Activated CD4-positive, alpha-beta T cell treated with anti-CD3 and anti-CD28 coated beads for 36 hours (primary cell): Measurements from ENCODE around the gene NAA15. TPM values are rescaled to one million over a fixed set of nuclear protein-coding genes. Genes with fewer than 3 reads are reported as not detected.
A peak's percentile ranks its signal among the peaks of the same experiment; 100 is the strongest.
"Not testable (repeated sequence)": the region's sequence is repeated elsewhere in the genome, so short reads cannot be mapped to it uniquely, and the experiment has no call there.

Source experiments
- ATAC-seq: fragments of 200-7000 bp; cut with Tn5 transposase; one replicate; pipeline ENCODE4 v1.10.0; 2021; ENCODE audit warnings: mild to moderate bottlenecking, moderate library complexity
- CTCF ChIA-PET: fragments of 350-600 bp; sonication (Branson Sonifier 250); formaldehyde crosslinking; loops from one replicate; lab custom pipeline; 2021; ENCODE audit warnings: antibody characterized with exemption; lab: Charles Lee
- POLR2A ChIA-PET: fragments of 350-600 bp; sonication (Branson Sonifier 250); formaldehyde crosslinking; loops from one replicate; lab custom pipeline; 2021; ENCODE audit warnings: antibody characterized with exemption, inconsistent platforms; lab: Charles Lee
- DNase-seq: peaks from one replicate; pipeline ENCODE4 v3.0.0-alpha.2; 2020
- H3K27ac Mint-ChIP-seq: one replicate; pipeline ENCODE4 v1.8.0; 2021; ENCODE audit warnings: mixed read lengths
- H3K27me3 Mint-ChIP-seq: one replicate; pipeline ENCODE4 v1.8.0; 2021; ENCODE audit warnings: mixed read lengths
- H3K36me3 Mint-ChIP-seq: one replicate; pipeline ENCODE4 v1.8.0; 2021; ENCODE audit warnings: low read depth, mixed read lengths
- H3K4me1 Mint-ChIP-seq: one replicate; pipeline ENCODE4 v1.8.0; 2021; ENCODE audit warnings: mixed read lengths
- H3K4me3 Mint-ChIP-seq: one replicate; pipeline ENCODE4 v1.8.0; 2021; ENCODE audit warnings: mild to moderate bottlenecking, moderate library complexity, mixed read lengths
- H3K9me3 Mint-ChIP-seq: one replicate; pipeline ENCODE4 v1.8.0; 2021; ENCODE audit warnings: low read depth, mixed read lengths
- intact Hi-C, 2 experiments: fragments of 100-400 bp; cut with DNase I in 1 of 2; cut with micrococcal nuclease in 1 of 2; formaldehyde crosslinking; loops; one replicate each; pipeline versions ENCODE4 v1.14.2 to v1.15.1; 2022 to 2024; cut with DNase I, micrococcal nuclease
- total RNA-seq, 2 experiments: library from RNA; stranded (reverse); gene quantifications; one replicate each; pipeline ENCODE4 v1.2.3, GENCODE V29; 2021

NAA15 gene
- total RNA-seq, 2 experiments from 2014 or later: 64.3 to 113 TPM

DNA sequence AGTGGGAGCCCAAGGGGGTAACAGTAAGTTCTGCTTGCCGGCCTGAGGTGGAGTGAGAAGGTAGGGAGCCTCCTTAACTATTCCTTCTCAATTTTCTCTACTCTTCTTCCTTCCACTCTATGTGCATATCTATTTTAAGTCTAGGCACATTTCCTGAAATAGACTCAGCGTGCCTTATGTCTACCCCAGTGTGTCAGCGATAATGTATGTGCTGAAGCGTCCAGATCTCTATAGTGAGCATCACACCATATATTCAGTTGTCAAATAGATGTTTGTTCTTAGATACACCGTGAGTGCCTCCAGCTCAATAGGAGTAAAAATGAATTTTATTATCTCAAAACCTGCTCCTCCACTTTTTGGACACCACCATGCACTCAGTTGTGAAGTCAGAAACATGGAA is 101.1 kb downstream of the NAA15 start:
- ChIA-PET CTCF (interaction anchor here (0.8 to 0.9 kb wide), 3 partner anchors 14 to 291 kb away, joined by 3 to 4 read pairs (median 3); no protein-coding TSS in a partner anchor), POLR2A (no interaction called here)
- DNase-seq: no peak
- intact Hi-C loops: no loop called here
- no peaks in the 10 kb centered on the region for H3K4me1 Mint-ChIP-seq
- no peak overlapping the region for H3K27ac Mint-ChIP-seq
- H3K27me3 Mint-ChIP-seq: no peaks in the 10 kb centered on the region
- ATAC-seq: no peak
- no peak overlapping the region for H3K4me3 Mint-ChIP-seq
- peaks cover 15% of the 10 kb centered on the region for H3K36me3 Mint-ChIP-seq
- no peaks in the 10 kb centered on the region for H3K9me3 Mint-ChIP-seq

DNA sequence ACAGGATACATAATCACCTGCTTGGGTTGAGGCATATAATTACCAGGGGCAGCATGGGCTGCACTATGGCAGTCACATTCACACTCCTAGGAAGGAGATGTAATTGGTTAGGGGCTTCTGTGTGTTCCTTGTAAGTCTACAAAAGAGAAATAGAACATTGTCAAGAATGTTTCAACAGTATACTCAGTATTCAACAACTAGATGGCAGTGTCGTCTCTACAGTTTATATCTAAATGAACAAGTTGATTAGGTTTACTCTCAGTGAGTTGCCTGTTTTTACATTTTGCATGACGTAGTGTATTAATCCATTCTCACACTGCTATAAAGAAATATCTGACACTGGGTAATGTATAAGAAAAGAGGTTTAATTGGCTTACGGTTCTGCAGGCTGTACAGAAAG is 102.2 kb downstream of the NAA15 start:
- Mint-ChIP-seq H3K9me3 (no peaks in the 10 kb centered on the region), H3K4me3 (no peak overlapping the region), H3K27ac (no peak overlapping the region), H3K36me3 (peaks cover 19% of the 10 kb centered on the region), H3K27me3 (no peaks in the 10 kb centered on the region), H3K4me1 (no peaks in the 10 kb centered on the region)
- CTCF ChIA-PET: interaction anchor here (0.9 to 2.0 kb wide), 3 partner anchors 13 to 292 kb away, joined by 3 to 6 read pairs (median 4); no protein-coding TSS in a partner anchor
- POLR2A ChIA-PET: no interaction called here
- DNase-seq (no peak), ATAC-seq (no peak)
- intact Hi-C loops: no loop called here

DNA sequence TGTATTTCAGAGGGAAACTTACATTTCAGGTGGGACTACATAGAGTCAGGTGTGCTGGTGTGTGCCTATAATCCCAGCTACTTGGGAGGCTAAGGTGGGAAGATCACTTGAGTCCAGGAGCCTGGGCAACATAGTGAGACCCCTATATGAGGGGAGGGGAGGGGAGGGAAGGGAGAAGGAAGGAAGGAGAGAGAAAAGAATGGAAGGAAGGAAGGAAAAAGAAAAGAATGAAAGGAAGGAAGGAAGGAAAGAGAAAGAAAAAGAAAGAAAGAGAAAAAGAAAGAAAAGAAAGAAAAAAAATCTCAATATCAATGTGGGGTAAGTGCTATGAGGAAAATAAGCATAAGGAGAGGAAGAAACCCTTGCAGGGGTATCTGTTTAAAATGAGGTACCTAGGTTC is 109.0 kb downstream of the NAA15 start:
- Mint-ChIP-seq H3K27ac (no peak overlapping the region), H3K27me3 (no peaks in the 10 kb centered on the region), H3K9me3 (peaks cover 9% of the 10 kb centered on the region), H3K4me1 (no peaks in the 10 kb centered on the region), H3K4me3 (no peak overlapping the region), H3K36me3 (peaks cover 33% of the 10 kb centered on the region)
- ATAC-seq (no peak), DNase-seq (no peak)
- ChIA-PET CTCF (interaction anchor here (1.9 kb wide), 1 partner anchor 12 kb away, joined by 6 read pairs; no protein-coding TSS in a partner anchor), POLR2A (no interaction called here)
- intact Hi-C loops: no loop called here

DNA sequence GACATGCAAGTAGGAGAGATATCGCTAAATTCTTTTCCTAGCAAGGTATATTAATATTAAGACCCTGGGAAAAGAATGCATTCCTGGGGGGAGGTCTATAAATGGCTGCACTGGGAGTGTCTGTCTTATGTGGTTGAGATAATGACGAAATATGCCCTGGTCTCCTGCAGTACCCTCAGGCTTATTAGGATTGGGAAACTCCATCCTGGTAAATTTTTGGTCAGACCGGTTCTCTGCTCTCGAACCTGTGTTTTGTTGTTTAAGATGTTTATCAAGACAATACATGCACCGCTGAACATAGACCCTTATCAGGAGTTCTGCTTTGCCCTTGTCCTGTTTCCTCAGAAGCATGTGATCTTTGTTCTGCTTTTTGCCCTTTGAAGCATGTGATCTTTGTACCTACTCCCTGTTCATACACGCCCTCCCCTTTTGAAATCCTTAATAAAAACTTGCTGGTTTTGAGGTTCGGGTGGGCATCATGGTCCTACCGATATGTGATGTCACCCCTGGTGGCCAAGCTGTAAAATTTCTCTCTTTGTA is 113.4 kb downstream of the NAA15 start:
- H3K27ac Mint-ChIP-seq, intact Hi-C loops, ATAC-seq, H3K9me3 Mint-ChIP-seq, H3K4me3 Mint-ChIP-seq, DNase-seq, POLR2A ChIA-PET, H3K27me3 Mint-ChIP-seq: not testable (repeated sequence)
- CTCF ChIA-PET: interaction anchor here (1.6 to 1.7 kb wide), 2 partner anchors 11 to 316 kb away, joined by 4 read pairs; no protein-coding TSS in a partner anchor
- Mint-ChIP-seq H3K4me1 (peaks cover 12% of the 10 kb centered on the region), H3K36me3 (peaks cover 37% of the 10 kb centered on the region)

DNA sequence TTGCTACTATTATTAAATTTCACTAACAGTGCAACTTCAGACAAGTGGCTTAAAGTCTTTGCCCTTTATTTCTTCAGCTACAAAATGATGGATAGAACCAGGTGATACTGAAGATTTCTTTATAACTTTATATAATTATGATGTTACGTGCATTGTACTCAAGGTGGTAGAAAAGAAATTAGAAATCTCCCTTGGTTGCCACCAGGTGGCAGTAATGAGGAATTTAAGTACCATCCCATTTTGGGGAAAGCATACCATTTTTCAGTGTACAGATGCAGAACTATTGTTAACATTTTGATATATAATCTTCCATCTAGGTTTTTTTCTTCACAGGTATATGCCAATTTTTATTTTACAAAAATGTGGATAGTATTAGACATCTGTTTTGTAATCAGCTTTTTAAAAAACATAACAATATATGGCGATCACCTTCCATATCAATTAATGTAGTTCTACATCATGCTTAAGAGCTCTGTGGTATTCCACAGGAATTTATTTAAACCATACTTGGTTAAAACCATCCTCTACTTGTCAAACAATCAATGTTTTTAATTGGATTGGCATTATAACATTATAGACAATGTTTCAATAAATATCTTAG is 114.9 kb downstream of the NAA15 start:
- no peaks in the 10 kb centered on the region for H3K27me3 Mint-ChIP-seq
- peak; percentile 18 for DNase-seq
- peaks cover 43% of the 10 kb centered on the region for H3K36me3 Mint-ChIP-seq
- peaks cover 9% of the 10 kb centered on the region for H3K9me3 Mint-ChIP-seq
- CTCF ChIA-PET: interaction anchor here (0.6 to 1.4 kb wide), 13 partner anchors 12 to 229 kb away, joined by 3 to 6 read pairs (median 3); no protein-coding TSS in a partner anchor
- ATAC-seq: no peak
- H3K4me1 Mint-ChIP-seq: peaks cover 12% of the 10 kb centered on the region
- H3K27ac Mint-ChIP-seq: no peak overlapping the region
- intact Hi-C loops: loop anchor here (1.0 to 2.0 kb wide), 3 partner anchors 37 to 115 kb away; no protein-coding TSS in a partner anchor
- no peak overlapping the region for H3K4me3 Mint-ChIP-seq
- POLR2A ChIA-PET: no interaction called here

DNA sequence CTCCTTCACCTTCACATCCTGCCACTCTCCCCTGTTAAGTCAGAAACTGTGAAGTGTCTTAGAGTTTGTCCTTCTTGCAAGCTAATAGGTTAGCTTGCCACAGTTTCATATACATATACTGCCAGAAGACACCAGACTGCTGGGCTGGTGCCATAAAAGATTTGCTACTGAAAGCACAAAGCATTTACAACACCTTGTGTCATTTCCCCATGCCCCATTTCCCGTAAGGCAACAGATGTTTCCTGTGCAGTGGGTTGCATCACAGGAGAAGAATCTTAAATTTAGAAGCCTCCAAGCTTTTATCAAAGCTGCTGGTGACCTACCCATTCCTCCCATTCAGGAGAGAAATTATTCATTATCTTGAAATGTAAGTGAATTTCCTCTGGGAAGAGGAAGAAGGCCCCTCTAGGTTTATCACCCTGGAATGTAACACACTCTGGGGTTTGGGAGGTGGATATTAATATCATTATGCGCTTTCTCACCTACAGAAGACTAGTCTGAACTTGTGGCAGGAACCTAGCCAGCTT is 118.1 kb downstream of the NAA15 start:
- intact Hi-C loops: no loop called here
- peak; percentile 86 for ATAC-seq
- POLR2A ChIA-PET: no interaction called here

DNA sequence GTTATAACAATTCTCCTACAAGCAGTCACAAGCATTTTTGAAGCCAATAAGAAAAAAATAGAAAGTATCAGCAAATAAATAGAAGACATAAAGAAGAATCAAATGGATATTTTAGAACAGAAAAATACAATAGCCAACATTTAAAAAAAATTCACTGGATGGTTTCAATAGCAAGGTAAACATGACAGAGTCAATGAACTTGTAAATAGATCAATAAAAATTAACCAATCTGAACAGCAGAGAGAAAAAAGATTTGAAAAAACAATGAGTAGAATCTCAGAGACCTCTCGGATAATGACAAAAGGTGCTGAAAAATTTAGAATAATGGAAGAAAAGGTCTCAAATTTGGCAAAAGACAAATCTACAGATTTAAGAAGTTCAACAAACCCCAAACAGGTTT is 119.3 kb downstream of the NAA15 start:
- ChIA-PET POLR2A (no interaction called here), CTCF (interaction anchor here (0.6 to 1.0 kb wide), 2 partner anchors 229 to 231 kb away, joined by 3 read pairs; no protein-coding TSS in a partner anchor)
- H3K36me3 Mint-ChIP-seq: peaks cover 32% of the 10 kb centered on the region
- no peak for ATAC-seq
- intact Hi-C loops: no loop called here
- DNase-seq: no peak
- H3K27ac Mint-ChIP-seq: no peak overlapping the region
- no peaks in the 10 kb centered on the region for H3K27me3 Mint-ChIP-seq
- H3K4me1 Mint-ChIP-seq: peaks cover 12% of the 10 kb centered on the region
- H3K9me3 Mint-ChIP-seq: peaks cover 2% of the 10 kb centered on the region
- H3K4me3 Mint-ChIP-seq: no peak overlapping the region

More for the DNA sequence above, 118.1 kb downstream of the NAA15 start:
- Mint-ChIP-seq H3K36me3 (peaks cover 44% of the 10 kb centered on the region), H3K4me3 (no peak overlapping the region), H3K27ac (peak overlapping the region; percentile 87), H3K9me3 (peaks cover 9% of the 10 kb centered on the region), H3K27me3 (no peaks in the 10 kb centered on the region), H3K4me1 (peaks cover 12% of the 10 kb centered on the region)
- CTCF ChIA-PET: interaction anchor here (1.0 kb wide), 1 partner anchor 230 kb away, joined by 3 read pairs; no protein-coding TSS in a partner anchor
- peak; percentile 52 for DNase-seq

DNA sequence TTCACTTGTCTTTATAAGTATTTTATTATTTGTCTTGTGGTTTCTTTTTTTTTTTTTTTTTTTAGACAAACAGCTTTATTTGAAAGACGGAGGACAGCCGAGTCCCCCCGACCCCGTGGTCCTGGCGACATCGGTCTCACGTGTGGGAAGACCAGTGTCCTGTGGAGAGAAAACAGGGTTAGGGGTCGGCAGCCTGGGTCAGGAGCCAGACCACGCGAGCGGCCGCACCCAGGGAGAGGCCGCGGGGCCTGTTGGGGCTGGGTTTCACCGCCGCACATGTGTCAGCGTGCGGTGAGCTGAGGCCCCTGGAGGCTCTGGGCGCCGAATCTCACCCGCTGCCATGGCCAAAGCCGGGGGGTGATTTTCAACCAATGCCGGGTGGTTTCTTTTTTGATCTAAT is 134.8 kb downstream of the NAA15 start:
- ChIA-PET CTCF (no interaction called here), POLR2A (interaction anchor here (0.7 kb wide), 2 partner anchors 109 to 137 kb away, joined by 3 to 4 read pairs; no protein-coding TSS in a partner anchor)
- ATAC-seq (no peak), DNase-seq (no peak)
- Mint-ChIP-seq H3K27me3 (no peaks in the 10 kb centered on the region), H3K4me3 (no peak overlapping the region), H3K9me3 (peaks cover 24% of the 10 kb centered on the region), H3K27ac (no peak overlapping the region), H3K36me3 (peaks cover 43% of the 10 kb centered on the region), H3K4me1 (no peaks in the 10 kb centered on the region)
- intact Hi-C loops: no loop called here

DNA sequence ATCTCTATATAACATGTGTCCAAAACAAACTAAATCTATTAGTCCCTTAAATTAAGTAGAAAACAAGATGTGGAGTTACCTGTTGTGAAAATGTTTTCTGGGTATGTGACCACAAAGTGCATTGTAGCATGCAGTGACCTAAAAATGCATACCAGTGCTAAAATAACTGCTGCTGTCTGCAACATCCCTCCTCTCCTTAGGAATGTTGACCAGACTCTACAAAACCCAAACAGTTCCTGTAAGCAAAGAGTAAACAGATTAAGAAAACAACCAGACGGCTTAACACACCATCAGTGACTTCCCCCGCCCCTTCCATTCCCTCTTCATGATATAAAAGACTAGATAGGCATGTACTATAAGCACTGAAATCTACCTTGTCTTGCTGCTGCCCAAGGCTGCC is 136.8 kb downstream of the NAA15 start:
- Mint-ChIP-seq H3K27ac (no peak overlapping the region), H3K36me3 (peaks cover 41% of the 10 kb centered on the region), H3K4me3 (no peak overlapping the region), H3K27me3 (no peaks in the 10 kb centered on the region), H3K9me3 (peaks cover 24% of the 10 kb centered on the region), H3K4me1 (no peaks in the 10 kb centered on the region)
- intact Hi-C loops: loop anchor here in 1 of 2 experiments (2.0 kb wide), 1 partner anchor 15 kb away; no protein-coding TSS in a partner anchor
- ChIA-PET POLR2A (interaction anchor here (0.7 kb wide), 1 partner anchor 1089 kb away, joined by 10 read pairs; no protein-coding TSS in a partner anchor), CTCF (interaction anchor here (0.6 to 1.6 kb wide), 4 partner anchors 12 to 408 kb away, joined by 3 to 4 read pairs (median 3); no protein-coding TSS in a partner anchor)
- DNase-seq (no peak), ATAC-seq (no peak)

DNA sequence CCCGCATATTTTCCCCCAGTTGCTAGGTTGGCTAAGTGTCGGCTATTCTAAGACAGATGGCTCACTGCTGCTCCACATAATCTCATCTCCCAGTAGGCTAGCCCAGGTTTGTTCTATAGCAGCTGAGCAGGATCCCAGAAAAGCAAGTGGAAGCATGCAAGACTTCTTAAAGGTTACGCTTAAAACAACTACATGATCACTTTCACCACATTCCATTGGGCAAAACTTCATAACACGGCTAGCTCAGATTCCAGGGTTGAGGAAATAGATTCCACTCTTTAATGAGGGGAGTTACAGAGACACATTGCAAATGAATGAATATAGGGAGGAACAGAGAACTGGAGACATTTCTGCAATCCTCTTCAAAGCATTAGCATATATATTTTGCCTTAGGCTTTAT is 139.7 kb downstream of the NAA15 start:
- CTCF ChIA-PET: no interaction called here

DNA sequence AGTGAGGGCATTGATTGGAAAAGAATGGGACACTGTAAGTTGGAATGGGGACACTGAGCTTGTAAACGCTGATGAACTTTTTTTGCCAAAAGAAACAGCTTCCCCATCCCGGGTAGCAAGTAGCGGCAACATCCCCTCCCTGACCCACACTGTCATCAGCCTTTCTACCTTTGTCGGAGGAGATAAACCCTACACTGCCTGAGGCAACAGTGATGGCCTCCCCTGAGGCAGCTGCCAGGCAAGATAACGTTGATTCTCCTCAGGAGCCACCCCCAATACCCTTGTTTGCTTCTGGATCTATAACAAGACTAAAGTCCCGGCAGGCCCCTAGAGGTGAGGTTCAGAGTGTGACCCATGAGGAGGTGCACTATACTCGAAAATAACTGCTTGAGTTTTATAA is 142.4 kb downstream of the NAA15 start:
- H3K9me3 Mint-ChIP-seq: peaks cover 13% of the 10 kb centered on the region
- DNase-seq (no peak), ATAC-seq (no peak)
- POLR2A ChIA-PET: no interaction called here
- H3K27ac Mint-ChIP-seq: no peak overlapping the region
- peaks cover 20% of the 10 kb centered on the region for H3K36me3 Mint-ChIP-seq
- no peaks in the 10 kb centered on the region for H3K27me3 Mint-ChIP-seq
- intact Hi-C loops: no loop called here
- no peak overlapping the region for H3K4me3 Mint-ChIP-seq
- H3K4me1 Mint-ChIP-seq: no peaks in the 10 kb centered on the region
- CTCF ChIA-PET: interaction anchor here (0.6 to 0.8 kb wide), 2 partner anchors 30 to 134 kb away, joined by 3 read pairs; no protein-coding TSS in a partner anchor

More for the DNA sequence above, 139.7 kb downstream of the NAA15 start:
- Mint-ChIP-seq H3K36me3 (peaks cover 37% of the 10 kb centered on the region), H3K27me3 (no peaks in the 10 kb centered on the region), H3K27ac (no peak overlapping the region), H3K4me3 (no peak overlapping the region), H3K9me3 (peaks cover 24% of the 10 kb centered on the region), H3K4me1 (no peaks in the 10 kb centered on the region)
- intact Hi-C loops: no loop called here
- no peak for ATAC-seq
- POLR2A ChIA-PET: no interaction called here
- no peak for DNase-seq
